Neural crest cell (in vitro differentiated cells): ENCODE measurements around the gene LPIN2. TPM values are rescaled to one million over a fixed set of nuclear protein-coding genes. Genes with fewer than 3 reads are reported as not detected.

Source experiments
- DNase-seq: peaks from one replicate; pipeline ENCODE4 v3.0.0; 2021; ENCODE audit warnings: low read depth, mixed read lengths, low spot score
- H3K27ac Mint-ChIP-seq: one replicate; pipeline ENCODE4 v1.8.0; 2021; ENCODE audit warnings: mild to moderate bottlenecking, mixed read lengths; ENCODE audit not compliant: unreplicated experiment
- H3K27me3 Mint-ChIP-seq: 2 replicates; pipeline ENCODE4 v1.8.0; 2021; ENCODE audit warnings: low read depth, mild to moderate bottlenecking, mixed read lengths
- H3K36me3 Mint-ChIP-seq: 2 replicates; pipeline ENCODE4 v1.8.0; 2021; ENCODE audit warnings: low read depth, mild to moderate bottlenecking, mixed read lengths
- H3K4me1 Mint-ChIP-seq: 2 replicates; pipeline ENCODE4 v1.8.0; 2021; ENCODE audit warnings: mixed read lengths
- H3K4me3 Mint-ChIP-seq: one replicate; pipeline ENCODE4 v1.8.0; 2021; ENCODE audit warnings: mild to moderate bottlenecking, mixed read lengths
- H3K9me3 Mint-ChIP-seq: 2 replicates; pipeline ENCODE4 v1.8.0; 2021; ENCODE audit warnings: mixed read lengths
- CTCF ChIP-seq: fragments of 200-600 bp; sonication (generic); conservative IDR thresholded peaks from 2 replicates; pipeline ENCODE4 v1.5.0; 2021; ENCODE audit warnings: antibody characterized with exemption, mild to moderate bottlenecking
- total RNA-seq: library from RNA; stranded (reverse); gene quantifications from 2 replicates; pipeline ENCODE4 v1.2.1, GENCODE V29; 2021

LPIN2 gene
- total RNA-seq, 1 donor from 2014 or later = 22.6 TPM

- peaks cover 8% of the 10 kb centered on the region for H3K9me3 Mint-ChIP-seq
- DNase-seq = no peak
- H3K36me3 Mint-ChIP-seq = peaks cover 5% of the 10 kb centered on the region
- H3K27me3 Mint-ChIP-seq = no peaks in the 10 kb centered on the region
- no peak overlapping the region for H3K4me3 Mint-ChIP-seq
- TF ChIP-seq CTCF = no peak
- peaks cover 27% of the 10 kb centered on the region for H3K4me1 Mint-ChIP-seq
- H3K27ac Mint-ChIP-seq = no peak overlapping the region
These were observed 35.9 kb upstream of the LPIN2 start for GRCh38 chr18:3048820-3049349.

GRCh38 chr18:3048121-3048520 is 35.2 kb upstream of the LPIN2 start:
- Mint-ChIP-seq H3K9me3 (peaks cover 2% of the 10 kb centered on the region), H3K4me1 (peaks cover 27% of the 10 kb centered on the region), H3K36me3 (peaks cover under 1% of the 10 kb centered on the region), H3K4me3 (no peak overlapping the region), H3K27ac (no peak overlapping the region), H3K27me3 (no peaks in the 10 kb centered on the region)
- TF ChIP-seq CTCF = no peak
- no peak for DNase-seq

- H3K36me3 Mint-ChIP-seq = no peaks in the 10 kb centered on the region
- TF ChIP-seq CTCF = no peak
- no peak overlapping the region for H3K4me3 Mint-ChIP-seq
- no peak for DNase-seq
- H3K27me3 Mint-ChIP-seq = no peaks in the 10 kb centered on the region
- H3K9me3 Mint-ChIP-seq = no peaks in the 10 kb centered on the region
- peaks cover 27% of the 10 kb centered on the region for H3K4me1 Mint-ChIP-seq
- H3K27ac Mint-ChIP-seq = peak overlapping the region; percentile 93
These were observed 33.4 kb upstream of the LPIN2 start for GRCh38 chr18:3046216-3046808.

GRCh38 chr18:3044931-3045698 is 32.2 kb upstream of the LPIN2 start:
- Mint-ChIP-seq H3K36me3 (no peaks in the 10 kb centered on the region), H3K4me1 (peaks cover 27% of the 10 kb centered on the region), H3K27ac (peak overlapping the region; percentile 93), H3K27me3 (no peaks in the 10 kb centered on the region), H3K9me3 (no peaks in the 10 kb centered on the region), H3K4me3 (no peak overlapping the region)
- no peak for DNase-seq
- no peak for TF ChIP-seq CTCF

GRCh38 chr18:3042379-3042778 is 29.4 kb upstream of the LPIN2 start:
- Mint-ChIP-seq H3K27ac (no peak overlapping the region), H3K36me3 (no peaks in the 10 kb centered on the region), H3K4me1 (peaks cover 28% of the 10 kb centered on the region), H3K27me3 (no peaks in the 10 kb centered on the region), H3K4me3 (no peak overlapping the region), H3K9me3 (no peaks in the 10 kb centered on the region)
- TF ChIP-seq CTCF = no peak
- DNase-seq = no peak
